ENCODE data around the gene TRMT2A. TPM values are rescaled to one million over a fixed set of nuclear protein-coding genes. Genes with fewer than 3 reads are reported as not detected.

Gene TRMT2A
- total RNA-seq, 4 donors from 2014 or later = 34.0 to 36.7 (median 35.0) TPM

- Histone ChIP-seq H3K4me1 (peaks cover 0 to under 1% (median 0%) of the 10 kb centered on the region in 4 donors), H3K36me3 (peaks cover 0 to 20% (median 8%) of the 10 kb centered on the region in 4 donors), H3K9me3 (no peaks in the 10 kb centered on the region), H3K4me3 (no peak overlapping the region), H3K27ac (replicated peaks in 1 of 4) (no peak overlapping the region), H3K27me3 (peaks cover 0 to 8% (median 0%) of the 10 kb centered on the region in 4 donors)
- intact Hi-C loops (cut with DNase I) = no loop called here
- 68% methylated on average over 8 of the region's 32 CpGs for WGBS
- TF ChIP-seq POLR2AphosphoS5 (IDR thresholded peaks at IDR 0.05) (no peak), POLR2A (IDR thresholded peaks at IDR 0.05; ENCODE audit: low read depth) (no peak), CTCF (IDR thresholded peaks at IDR 0.05) (no peak), EP300 (IDR thresholded peaks at IDR 0.05) (no peak)
- no peak for DNase-seq (ENCODE audit: extremely low spot score)
These were observed 32.5 kb upstream of the TRMT2A start for GRCh38 chr22:20149257-20150250.

GRCh38 chr22:20148414-20148813 is 31.4 kb upstream of the TRMT2A start:
- no peak for TF ChIP-seq EP300 (IDR thresholded peaks at IDR 0.05)
- no peak for TF ChIP-seq CTCF (IDR thresholded peaks at IDR 0.05)
- no peak for TF ChIP-seq POLR2A (IDR thresholded peaks at IDR 0.05; ENCODE audit: low read depth)
- no peak for TF ChIP-seq POLR2AphosphoS5 (IDR thresholded peaks at IDR 0.05)
- Histone ChIP-seq H3K27ac (replicated peaks in 1 of 4) (no peak overlapping the region), H3K4me3 (no peak overlapping the region), H3K27me3 (no peaks in the 10 kb centered on the region), H3K9me3 (no peaks in the 10 kb centered on the region), H3K36me3 (peaks cover 0 to 30% (median 16%) of the 10 kb centered on the region in 4 donors), H3K4me1 (no peaks in the 10 kb centered on the region)
- DNase-seq (ENCODE audit: extremely low spot score) = no peak
- intact Hi-C loops (cut with DNase I) = no loop called here
- WGBS = no CpG with 5 or more reads among the region's 18 CpGs

- H3K4me3 ChIP-seq = no peak overlapping the region
- H3K27ac ChIP-seq (replicated peaks in 1 of 4) = no peak overlapping the region
- no peak for DNase-seq (ENCODE audit: extremely low spot score)
- 85% methylated on average over 10 of the region's 14 CpGs for WGBS
- intact Hi-C loops (cut with DNase I) = no loop called here
- TF ChIP-seq POLR2AphosphoS5 (IDR thresholded peaks at IDR 0.05) (no peak), POLR2A (IDR thresholded peaks at IDR 0.05; ENCODE audit: low read depth) (no peak), EP300 (IDR thresholded peaks at IDR 0.05) (no peak), CTCF (IDR thresholded peaks at IDR 0.05) (no peak)
- no peaks in the 10 kb centered on the region for H3K4me1 ChIP-seq
- H3K9me3 ChIP-seq = no peaks in the 10 kb centered on the region
- H3K36me3 ChIP-seq = peaks cover 0 to 40% (median 25%) of the 10 kb centered on the region in 4 donors
- H3K27me3 ChIP-seq = no peaks in the 10 kb centered on the region
These were observed 30.4 kb upstream of the TRMT2A start for GRCh38 chr22:20147237-20147988.

GRCh38 chr22:20146777-20147176 is 29.8 kb upstream of the TRMT2A start:
- H3K4me1 ChIP-seq = no peaks in the 10 kb centered on the region
- no peaks in the 10 kb centered on the region for H3K27me3 ChIP-seq
- H3K36me3 ChIP-seq = peaks cover 0 to 46% (median 31%) of the 10 kb centered on the region in 4 donors
- H3K27ac ChIP-seq (replicated peaks in 1 of 4) = no peak overlapping the region
- DNase-seq (ENCODE audit: extremely low spot score) = no peak
- no peak overlapping the region for H3K4me3 ChIP-seq
- H3K9me3 ChIP-seq = no peaks in the 10 kb centered on the region
- TF ChIP-seq POLR2AphosphoS5 (IDR thresholded peaks at IDR 0.05) = no peak
- TF ChIP-seq CTCF (IDR thresholded peaks at IDR 0.05) = no peak
- TF ChIP-seq POLR2A (IDR thresholded peaks at IDR 0.05; ENCODE audit: low read depth) = no peak
- no peak for TF ChIP-seq EP300 (IDR thresholded peaks at IDR 0.05)
- WGBS = 77% methylated on average over 13 of the region's 22 CpGs
- intact Hi-C loops (cut with DNase I) = no loop called here

Measured in esophagus muscularis mucosa (tissue), 4 donors.